IPS-15b (cell line): ENCODE measurements around the gene CACNA1H.

Source experiments
- H3K27me3 ChIP-seq: one replicate; pipeline ENCODE4 v1.6.1; 2013; ENCODE audit warnings: low read length; ENCODE audit not compliant: control insufficient read depth, insufficient read depth
- H3K36me3 ChIP-seq: one replicate; pipeline ENCODE4 v1.6.1; 2013; ENCODE audit warnings: low read length; ENCODE audit not compliant: control insufficient read depth, insufficient read depth
- H3K4me1 ChIP-seq: one replicate; pipeline ENCODE4 v1.6.1; 2013; ENCODE audit warnings: mild to moderate bottlenecking, low read length; ENCODE audit not compliant: control insufficient read depth, insufficient read depth
- H3K4me3 ChIP-seq: one replicate; pipeline ENCODE4 v1.5.1; 2013; ENCODE audit warnings: low read depth, low read length
- H3K9ac ChIP-seq: one replicate; pipeline ENCODE4 v1.6.1; 2013; ENCODE audit warnings: low read depth, mild to moderate bottlenecking, low read length
- H3K9me3 ChIP-seq: one replicate; pipeline ENCODE4 v1.6.1; 2013; ENCODE audit warnings: mild to moderate bottlenecking, low read length; ENCODE audit not compliant: control insufficient read depth, insufficient read depth

Gene CACNA1H

DNA sequence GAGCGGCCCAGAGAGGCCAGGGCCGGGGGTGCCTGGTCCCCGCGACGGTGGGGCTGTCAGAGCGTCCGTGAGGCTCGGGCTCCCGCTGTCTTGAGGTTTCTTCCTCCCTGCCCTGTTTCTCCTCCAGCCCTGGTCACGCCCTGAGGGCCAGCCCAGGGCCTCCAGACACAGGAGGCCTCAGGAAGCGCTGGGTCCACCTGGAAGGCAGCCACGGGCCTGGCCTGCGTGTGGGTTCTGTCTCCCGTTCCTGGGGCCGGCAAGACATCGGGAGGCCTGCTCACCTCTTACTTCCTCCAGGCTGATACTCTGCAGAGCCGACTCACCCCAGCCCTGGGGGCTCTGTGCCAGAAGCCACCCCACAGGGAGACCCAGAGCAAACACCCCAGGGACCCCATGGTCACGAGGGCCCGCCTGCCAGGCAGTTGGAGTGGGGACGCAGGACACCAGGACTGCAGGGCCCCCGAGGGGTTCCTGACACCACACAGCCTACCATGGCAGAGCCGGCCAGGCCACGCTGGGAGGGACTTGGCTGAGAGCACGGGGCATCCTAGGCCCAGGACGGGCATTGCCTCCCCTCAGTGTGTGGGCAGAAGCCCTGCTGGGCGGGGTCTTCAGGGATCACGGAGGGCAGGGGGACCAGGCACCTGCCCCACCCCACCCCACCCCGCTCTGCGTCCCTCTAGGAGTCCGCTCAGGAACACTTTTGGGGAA lies 18.9 kb upstream of the CACNA1H start:
- no peak overlapping the region for H3K9ac ChIP-seq
- no peak overlapping the region for H3K4me3 ChIP-seq
- H3K4me1 ChIP-seq, result no peaks in the 10 kb centered on the region
- H3K36me3 ChIP-seq, result no peaks in the 10 kb centered on the region
- no peaks in the 10 kb centered on the region for H3K9me3 ChIP-seq
- no peaks in the 10 kb centered on the region for H3K27me3 ChIP-seq

DNA sequence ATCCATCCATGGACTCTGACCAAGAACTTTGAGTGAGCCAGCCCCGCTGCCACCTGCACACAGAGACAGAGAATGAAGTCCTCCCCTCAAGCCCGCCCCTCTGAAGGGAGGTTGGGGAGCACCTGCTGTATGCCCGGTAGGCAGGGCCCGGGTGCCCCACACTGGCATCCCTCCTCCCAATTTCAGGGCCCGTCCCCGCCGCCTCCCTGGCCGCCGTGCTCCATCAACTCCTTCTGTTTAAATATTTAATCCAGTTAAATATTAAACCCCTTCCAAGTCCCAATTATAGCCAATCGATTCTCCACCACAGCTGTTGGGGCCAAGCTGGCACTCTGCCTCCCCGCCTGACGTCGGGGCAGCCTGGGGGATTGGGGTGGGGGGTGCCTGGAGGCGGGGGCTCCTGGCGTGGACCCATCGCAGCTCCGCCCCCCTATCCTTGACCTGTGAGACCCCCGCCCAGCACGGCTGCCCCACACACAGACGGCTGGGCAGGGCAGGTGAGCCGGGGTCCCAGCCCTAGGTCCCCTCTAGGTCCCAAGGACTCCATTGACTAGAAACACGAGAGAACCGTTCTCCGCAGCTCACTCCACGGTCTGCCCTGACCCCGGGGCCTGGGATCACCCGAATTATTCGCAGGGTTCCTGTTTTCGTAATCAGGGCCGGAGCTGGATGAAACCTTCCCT lies 18.0 kb upstream of the CACNA1H start:
- no peak overlapping the region for H3K4me3 ChIP-seq
- H3K4me1 ChIP-seq, result no peaks in the 10 kb centered on the region
- no peaks in the 10 kb centered on the region for H3K36me3 ChIP-seq
- H3K9me3 ChIP-seq, result no peaks in the 10 kb centered on the region
- no peaks in the 10 kb centered on the region for H3K27me3 ChIP-seq
- H3K9ac ChIP-seq, result no peak overlapping the region

GRCh38 chr16:1135459-1135825 lies 17.5 kb upstream of the CACNA1H start:
- Histone ChIP-seq H3K4me3 (no peak overlapping the region), H3K9ac (no peak overlapping the region), H3K4me1 (no peaks in the 10 kb centered on the region), H3K36me3 (no peaks in the 10 kb centered on the region), H3K27me3 (no peaks in the 10 kb centered on the region), H3K9me3 (no peaks in the 10 kb centered on the region)

- no peak overlapping the region for H3K4me3 ChIP-seq
- no peaks in the 10 kb centered on the region for H3K4me1 ChIP-seq
- no peaks in the 10 kb centered on the region for H3K9me3 ChIP-seq
- H3K36me3 ChIP-seq, result no peaks in the 10 kb centered on the region
- no peaks in the 10 kb centered on the region for H3K27me3 ChIP-seq
- no peak overlapping the region for H3K9ac ChIP-seq
These were observed 15.3 kb upstream of the CACNA1H start for GRCh38 chr16:1137604-1138003.

DNA sequence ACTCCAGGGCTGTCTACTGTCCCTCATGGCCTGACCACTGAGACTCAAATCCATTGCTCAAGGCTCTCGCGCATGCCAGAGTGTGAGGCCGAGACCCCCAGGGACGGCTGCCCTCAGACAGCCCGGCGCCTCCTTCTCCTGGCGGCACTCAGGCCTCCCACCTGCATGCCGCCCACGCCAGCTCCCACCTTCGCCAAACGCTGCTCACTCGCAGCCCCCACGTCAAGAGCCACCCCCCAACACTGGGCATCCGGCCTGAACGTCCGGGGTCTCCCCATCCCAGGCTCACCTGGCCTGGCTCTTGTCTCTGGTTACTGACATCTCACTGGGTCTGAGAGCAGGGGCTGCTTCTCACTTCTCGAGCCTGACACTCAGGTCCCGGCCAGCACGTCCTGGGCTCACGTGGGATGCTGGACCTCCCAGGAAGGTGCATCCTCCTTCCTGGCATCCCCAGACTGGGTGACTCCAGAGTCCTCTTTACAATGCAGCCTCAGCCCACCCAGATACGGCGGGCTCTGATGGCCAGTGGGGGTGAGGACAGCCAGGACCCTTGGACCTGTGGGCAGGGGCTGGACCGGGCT lies 12.2 kb upstream of the CACNA1H start:
- Histone ChIP-seq H3K36me3 (no peaks in the 10 kb centered on the region), H3K9ac (no peak overlapping the region), H3K9me3 (no peaks in the 10 kb centered on the region), H3K4me3 (no peak overlapping the region), H3K27me3 (no peaks in the 10 kb centered on the region), H3K4me1 (no peaks in the 10 kb centered on the region)

GRCh38 chr16:1141191-1141590 lies 11.7 kb upstream of the CACNA1H start:
- Histone ChIP-seq H3K4me1 (no peaks in the 10 kb centered on the region), H3K9ac (no peak overlapping the region), H3K27me3 (no peaks in the 10 kb centered on the region), H3K4me3 (no peak overlapping the region), H3K36me3 (no peaks in the 10 kb centered on the region), H3K9me3 (no peaks in the 10 kb centered on the region)

- no peaks in the 10 kb centered on the region for H3K36me3 ChIP-seq
- no peaks in the 10 kb centered on the region for H3K9me3 ChIP-seq
- no peak overlapping the region for H3K4me3 ChIP-seq
- H3K9ac ChIP-seq, result no peak overlapping the region
- no peaks in the 10 kb centered on the region for H3K4me1 ChIP-seq
- no peaks in the 10 kb centered on the region for H3K27me3 ChIP-seq
These were observed 11.2 kb upstream of the CACNA1H start for GRCh38 chr16:1141716-1142115.

GRCh38 chr16:1142911-1143310 lies 10.0 kb upstream of the CACNA1H start:
- no peaks in the 10 kb centered on the region for H3K9me3 ChIP-seq
- H3K27me3 ChIP-seq, result no peaks in the 10 kb centered on the region
- H3K9ac ChIP-seq, result no peak overlapping the region
- no peaks in the 10 kb centered on the region for H3K4me1 ChIP-seq
- H3K36me3 ChIP-seq, result no peaks in the 10 kb centered on the region
- no peak overlapping the region for H3K4me3 ChIP-seq

DNA sequence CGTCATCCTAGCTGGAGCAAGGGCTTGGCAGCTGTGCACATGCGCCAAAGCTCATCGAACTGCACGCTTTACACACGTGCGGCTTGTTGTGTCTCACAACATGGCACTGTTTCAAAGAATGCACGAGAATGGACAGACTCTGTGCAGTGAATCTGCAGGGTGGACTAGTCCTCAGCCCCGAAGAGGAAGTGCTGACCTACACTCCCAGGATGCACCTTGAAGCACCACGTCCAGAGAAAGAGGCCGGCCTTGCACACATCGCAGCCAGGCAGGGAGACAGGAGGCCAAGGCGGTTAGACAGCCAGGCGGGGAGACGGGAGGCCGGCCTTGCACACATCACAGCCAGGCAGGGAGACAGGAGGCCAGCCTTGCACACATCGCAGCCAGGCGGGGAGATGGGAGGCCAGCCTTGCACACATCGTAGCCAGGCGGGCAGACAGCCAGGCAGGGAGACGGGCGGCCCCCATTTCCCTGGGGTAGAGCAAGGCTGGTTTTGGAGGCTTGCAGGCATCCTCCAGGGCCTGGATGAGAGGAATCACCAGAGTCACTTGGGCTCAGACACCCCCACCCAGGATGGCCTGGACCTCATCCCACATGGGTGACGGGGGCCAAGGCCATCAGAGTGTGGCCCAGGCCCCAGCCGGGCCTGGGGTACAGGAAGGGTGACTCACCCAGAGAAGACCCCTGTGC lies 9.0 kb upstream of the CACNA1H start:
- H3K4me1 ChIP-seq, result no peaks in the 10 kb centered on the region
- H3K9me3 ChIP-seq, result no peaks in the 10 kb centered on the region
- no peak overlapping the region for H3K9ac ChIP-seq
- H3K27me3 ChIP-seq, result no peaks in the 10 kb centered on the region
- no peaks in the 10 kb centered on the region for H3K36me3 ChIP-seq
- no peak overlapping the region for H3K4me3 ChIP-seq

GRCh38 chr16:1144476-1145382 lies 8.2 kb upstream of the CACNA1H start:
- Histone ChIP-seq H3K9me3 (no peaks in the 10 kb centered on the region), H3K36me3 (no peaks in the 10 kb centered on the region), H3K4me3 (no peak overlapping the region), H3K27me3 (no peaks in the 10 kb centered on the region), H3K4me1 (no peaks in the 10 kb centered on the region), H3K9ac (no peak overlapping the region)

GRCh38 chr16:1145383-1146100 lies 7.4 kb upstream of the CACNA1H start:
- Histone ChIP-seq H3K9me3 (no peaks in the 10 kb centered on the region), H3K9ac (no peak overlapping the region), H3K4me3 (no peak overlapping the region), H3K4me1 (no peaks in the 10 kb centered on the region), H3K27me3 (no peaks in the 10 kb centered on the region), H3K36me3 (no peaks in the 10 kb centered on the region)
